SK-N-SH (cell line): Measurements from ENCODE around the gene UGDH.

Source experiments
- EP300 ChIP-seq, 2 experiments: IDR thresholded peaks; 2 replicates each; pipeline versions ENCODE4 v1.4.0 to v1.6.1; 2012; ENCODE audit warnings: borderline replicate concordance in 1 of 2, low read depth in 1 of 2, low read length in 1 of 2
- MXI1 ChIP-seq: IDR thresholded peaks from 2 replicates; pipeline ENCODE4 v1.6.1; 2012; ENCODE audit warnings: mild to moderate bottlenecking, low read depth, low read length, improper control_type of control experiment
- RAD21 ChIP-seq: IDR thresholded peaks from 2 replicates; pipeline ENCODE4 v1.6.1; 2012; ENCODE audit warnings: mild to moderate bottlenecking, low read length
- TAF1 ChIP-seq: IDR thresholded peaks from 2 replicates; pipeline ENCODE4 v1.6.1; 2012; ENCODE audit warnings: low read depth, mild to moderate bottlenecking, low read length, moderate library complexity, borderline replicate concordance
- YY1 ChIP-seq: IDR thresholded peaks from 2 replicates; pipeline ENCODE4 v1.4.0; 2012; ENCODE audit warnings: low read depth, mild to moderate bottlenecking
- TF ChIP-seq, protein P1 (sequence below): fragments of 200-600 bp; sonication (generic); IDR thresholded peaks from 2 replicates; pipeline ENCODE4 v1.6.1; 2017; ENCODE audit warnings: antibody characterized with exemption, mild to moderate bottlenecking, moderate library complexity
- TF ChIP-seq, protein P2 (sequence below): IDR thresholded peaks from 2 replicates; pipeline ENCODE4 v1.4.0; 2012; ENCODE audit warnings: low read depth, borderline replicate concordance
- TF ChIP-seq, protein P3 (sequence below): IDR thresholded peaks from 2 replicates; pipeline ENCODE4 v1.6.1; 2012; ENCODE audit warnings: mild to moderate bottlenecking, low read depth, low read length, moderate library complexity

DNA sequence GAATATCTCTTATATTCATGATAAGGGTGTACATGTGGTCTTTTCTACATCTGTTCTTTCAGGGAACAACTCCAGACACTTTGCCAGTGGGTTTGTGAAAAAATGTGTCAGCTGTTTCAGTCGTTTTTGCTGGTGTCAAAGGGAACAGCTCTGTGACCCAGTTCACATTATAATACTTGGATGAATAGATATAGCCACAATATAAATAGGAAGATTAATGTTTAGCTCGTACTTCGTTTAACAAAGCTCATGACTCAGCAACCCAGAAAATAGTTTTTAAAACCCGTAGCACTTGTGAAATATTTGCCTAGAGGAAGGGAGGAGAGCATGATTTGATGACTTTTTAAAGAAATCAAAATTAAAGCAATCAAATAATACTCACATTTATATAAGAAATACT is 60.5 kb downstream of the UGDH start:
- TF ChIP-seq, protein P1, sequence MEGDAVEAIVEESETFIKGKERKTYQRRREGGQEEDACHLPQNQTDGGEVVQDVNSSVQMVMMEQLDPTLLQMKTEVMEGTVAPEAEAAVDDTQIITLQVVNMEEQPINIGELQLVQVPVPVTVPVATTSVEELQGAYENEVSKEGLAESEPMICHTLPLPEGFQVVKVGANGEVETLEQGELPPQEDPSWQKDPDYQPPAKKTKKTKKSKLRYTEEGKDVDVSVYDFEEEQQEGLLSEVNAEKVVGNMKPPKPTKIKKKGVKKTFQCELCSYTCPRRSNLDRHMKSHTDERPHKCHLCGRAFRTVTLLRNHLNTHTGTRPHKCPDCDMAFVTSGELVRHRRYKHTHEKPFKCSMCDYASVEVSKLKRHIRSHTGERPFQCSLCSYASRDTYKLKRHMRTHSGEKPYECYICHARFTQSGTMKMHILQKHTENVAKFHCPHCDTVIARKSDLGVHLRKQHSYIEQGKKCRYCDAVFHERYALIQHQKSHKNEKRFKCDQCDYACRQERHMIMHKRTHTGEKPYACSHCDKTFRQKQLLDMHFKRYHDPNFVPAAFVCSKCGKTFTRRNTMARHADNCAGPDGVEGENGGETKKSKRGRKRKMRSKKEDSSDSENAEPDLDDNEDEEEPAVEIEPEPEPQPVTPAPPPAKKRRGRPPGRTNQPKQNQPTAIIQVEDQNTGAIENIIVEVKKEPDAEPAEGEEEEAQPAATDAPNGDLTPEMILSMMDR, result no peak
- TF ChIP-seq, protein P2, sequence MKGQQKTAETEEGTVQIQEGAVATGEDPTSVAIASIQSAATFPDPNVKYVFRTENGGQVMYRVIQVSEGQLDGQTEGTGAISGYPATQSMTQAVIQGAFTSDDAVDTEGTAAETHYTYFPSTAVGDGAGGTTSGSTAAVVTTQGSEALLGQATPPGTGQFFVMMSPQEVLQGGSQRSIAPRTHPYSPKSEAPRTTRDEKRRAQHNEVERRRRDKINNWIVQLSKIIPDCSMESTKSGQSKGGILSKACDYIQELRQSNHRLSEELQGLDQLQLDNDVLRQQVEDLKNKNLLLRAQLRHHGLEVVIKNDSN, result no peak
- TF ChIP-seq RAD21, result no peak
- TF ChIP-seq EP300 (IDR thresholded peaks at IDR 0.05; ENCODE audit: borderline replicate concordance in 1 of 2, low read depth in 1 of 2, low read length in 1 of 2), result no peak
- TF ChIP-seq TAF1, result no peak
- TF ChIP-seq, protein P3, sequence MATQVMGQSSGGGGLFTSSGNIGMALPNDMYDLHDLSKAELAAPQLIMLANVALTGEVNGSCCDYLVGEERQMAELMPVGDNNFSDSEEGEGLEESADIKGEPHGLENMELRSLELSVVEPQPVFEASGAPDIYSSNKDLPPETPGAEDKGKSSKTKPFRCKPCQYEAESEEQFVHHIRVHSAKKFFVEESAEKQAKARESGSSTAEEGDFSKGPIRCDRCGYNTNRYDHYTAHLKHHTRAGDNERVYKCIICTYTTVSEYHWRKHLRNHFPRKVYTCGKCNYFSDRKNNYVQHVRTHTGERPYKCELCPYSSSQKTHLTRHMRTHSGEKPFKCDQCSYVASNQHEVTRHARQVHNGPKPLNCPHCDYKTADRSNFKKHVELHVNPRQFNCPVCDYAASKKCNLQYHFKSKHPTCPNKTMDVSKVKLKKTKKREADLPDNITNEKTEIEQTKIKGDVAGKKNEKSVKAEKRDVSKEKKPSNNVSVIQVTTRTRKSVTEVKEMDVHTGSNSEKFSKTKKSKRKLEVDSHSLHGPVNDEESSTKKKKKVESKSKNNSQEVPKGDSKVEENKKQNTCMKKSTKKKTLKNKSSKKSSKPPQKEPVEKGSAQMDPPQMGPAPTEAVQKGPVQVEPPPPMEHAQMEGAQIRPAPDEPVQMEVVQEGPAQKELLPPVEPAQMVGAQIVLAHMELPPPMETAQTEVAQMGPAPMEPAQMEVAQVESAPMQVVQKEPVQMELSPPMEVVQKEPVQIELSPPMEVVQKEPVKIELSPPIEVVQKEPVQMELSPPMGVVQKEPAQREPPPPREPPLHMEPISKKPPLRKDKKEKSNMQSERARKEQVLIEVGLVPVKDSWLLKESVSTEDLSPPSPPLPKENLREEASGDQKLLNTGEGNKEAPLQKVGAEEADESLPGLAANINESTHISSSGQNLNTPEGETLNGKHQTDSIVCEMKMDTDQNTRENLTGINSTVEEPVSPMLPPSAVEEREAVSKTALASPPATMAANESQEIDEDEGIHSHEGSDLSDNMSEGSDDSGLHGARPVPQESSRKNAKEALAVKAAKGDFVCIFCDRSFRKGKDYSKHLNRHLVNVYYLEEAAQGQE, result no peak
- TF ChIP-seq YY1, result no peak
- TF ChIP-seq MXI1, result no peak
